Gastroesophageal sphincter (tissue), 4 donors: ENCODE results near the gene TEX12. TPM values are rescaled to one million over a fixed set of nuclear protein-coding genes. Genes with fewer than 3 reads are reported as not detected.

Experiments
- ATAC-seq: fragments of 150-250 bp; one replicate; pipeline ENCODE4 v1.9.1; 2016; ENCODE audit warnings: mild to moderate bottlenecking, moderate library complexity
- H3K27ac ChIP-seq, 4 donors: fragments of 200-600 bp; sonication (generic) in 3 of 4; 1 replicate in 3 of 4; 2 replicates in 1 of 4; pipeline ENCODE4 v1.5.1; 2016 to 2019
- H3K27me3 ChIP-seq: fragments of 200-600 bp; sonication (generic); one replicate; pipeline ENCODE4 v1.5.1; 2019
- H3K36me3 ChIP-seq, 2 donors: fragments of 200-600 bp; sonication (generic); one replicate each; pipeline ENCODE4 v1.5.1; 2019; ENCODE audit warnings: control low read depth in 1 of 2
- H3K4me1 ChIP-seq, 3 donors: fragments of 200-600 bp; sonication (generic); 1 replicate in 2 of 3; 2 replicates in 1 of 3; pipeline ENCODE4 v1.5.1; 2016 to 2019; ENCODE audit warnings: control low read depth in 2 of 3
- H3K4me3 ChIP-seq, 2 donors: fragments of 200-600 bp; sonication (generic); one replicate each; pipeline ENCODE4 v1.5.1; 2019; ENCODE audit warnings: mild to moderate bottlenecking in 1 of 2, moderate library complexity in 1 of 2
- H3K9me3 ChIP-seq, 3 donors: fragments of 200-600 bp; sonication (generic); one replicate each; pipeline ENCODE4 v1.5.1; 2017 to 2019; ENCODE audit warnings: control low read depth in 2 of 3
- CTCF ChIP-seq, 4 experiments: fragments of 200-600 bp in 2 of 4; fragments of 450-650 bp in 2 of 4; sonication (generic) in 1 of 4; IDR thresholded peaks; one replicate each; pipeline ENCODE4 v1.5.1; 2017 to 2019; ENCODE audit warnings: antibody characterized with exemption in 4 of 4, mild to moderate bottlenecking in 2 of 4, moderate library complexity in 2 of 4
- EP300 ChIP-seq: sonication (generic); formaldehyde crosslinking; IDR thresholded peaks from one replicate; pipeline ENCODE4 v1.6.1; 2017; ENCODE audit warnings: antibody characterized with exemption, mild to moderate bottlenecking
- POLR2A ChIP-seq, 2 donors: fragments of 450-650 bp; IDR thresholded peaks; one replicate each; pipeline ENCODE4 v1.6.1; 2017; ENCODE audit warnings: antibody characterized with exemption in 2 of 2, mild to moderate bottlenecking in 2 of 2, moderate library complexity in 1 of 2
- POLR2AphosphoS5 ChIP-seq: sonication (generic); formaldehyde crosslinking; IDR thresholded peaks from one replicate; pipeline ENCODE4 v1.6.1; 2017; ENCODE audit warnings: antibody characterized with exemption
- WGBS, 2 donors: methylation state at CpG; one replicate each; pipeline ENCODE4 v1.1.5; 2018; ENCODE audit warnings: low coverage in 1 of 2; 5-methylcytosine and 5-hydroxymethylcytosine counted together
- total RNA-seq, 4 donors: library from RNA; depleted of rRNA; stranded (reverse); fragments of >200 nt; gene quantifications; one replicate each; pipeline ENCODE4 v1.1.0, GENCODE V29; 2016

Gene TEX12
- total RNA-seq, 4 donors from 2014 or later = not detected

GRCh38 chr11:112206071-112206470 is 38.9 kb downstream of the TEX12 start:
- ATAC-seq = no peak
- Histone ChIP-seq H3K27ac (no peak overlapping the region), H3K9me3 (no peaks in the 10 kb centered on the region), H3K36me3 (peaks cover 0 to 29% of the 10 kb centered on the region in 2 donors), H3K27me3 (no peaks in the 10 kb centered on the region), H3K4me1 (no peaks in the 10 kb centered on the region), H3K4me3 (no peak overlapping the region)
- WGBS, 2 donors = 93% methylated on average over 3 of the region's 23 CpGs; no CpG with 5 or more reads in 1 of the 2 donors
- no peak for TF ChIP-seq POLR2AphosphoS5
- TF ChIP-seq EP300 = no peak

- WGBS, 2 donors = 85% methylated on average over 1 of the region's 1 CpG
- Histone ChIP-seq H3K36me3 (peaks cover 0 to 4% of the 10 kb centered on the region in 2 donors), H3K27ac (no peak overlapping the region), H3K27me3 (no peaks in the 10 kb centered on the region), H3K4me1 (no peaks in the 10 kb centered on the region), H3K4me3 (no peak overlapping the region), H3K9me3 (no peaks in the 10 kb centered on the region)
- ATAC-seq = no peak
- TF ChIP-seq POLR2AphosphoS5 = no peak
- TF ChIP-seq EP300 = no peak
- TF ChIP-seq CTCF (IDR thresholded peaks at IDR 0.05) = no peak
- TF ChIP-seq POLR2A (IDR thresholded peaks at IDR 0.05) = no peak
Observed at GRCh38 chr11:112210890-112211289, 43.7 kb downstream of the TEX12 start.

GRCh38 chr11:112211536-112211935 is 44.4 kb downstream of the TEX12 start:
- TF ChIP-seq CTCF (IDR thresholded peaks at IDR 0.05) (no peak), POLR2AphosphoS5 (no peak), EP300 (no peak), POLR2A (IDR thresholded peaks at IDR 0.05) (no peak)
- ATAC-seq = no peak
- Histone ChIP-seq H3K4me1 (no peaks in the 10 kb centered on the region), H3K27me3 (no peaks in the 10 kb centered on the region), H3K9me3 (no peaks in the 10 kb centered on the region), H3K36me3 (no peaks in the 10 kb centered on the region), H3K27ac (no peak overlapping the region), H3K4me3 (no peak overlapping the region)
- WGBS, 2 donors = 48% methylated on average over 2 of the region's 2 CpGs

- no peak for ATAC-seq
- 71 to 92% methylated on average over 3 of the region's 3 CpGs for WGBS, 2 donors
- no peak overlapping the region for H3K27ac ChIP-seq
Observed at GRCh38 chr11:112212290-112212689, 45.1 kb downstream of the TEX12 start.

GRCh38 chr11:112212710-112213109 is 45.5 kb downstream of the TEX12 start:
- Histone ChIP-seq H3K27ac (no peak overlapping the region), H3K4me3 (no peak overlapping the region), H3K9me3 (no peaks in the 10 kb centered on the region), H3K27me3 (no peaks in the 10 kb centered on the region), H3K4me1 (no peaks in the 10 kb centered on the region), H3K36me3 (peaks cover 0 to 2% of the 10 kb centered on the region in 2 donors)
- ATAC-seq = no peak
- TF ChIP-seq POLR2AphosphoS5 (no peak), EP300 (no peak), POLR2A (IDR thresholded peaks at IDR 0.05) (no peak), CTCF (IDR thresholded peaks at IDR 0.05) (no peak)

More at GRCh38 chr11:112212290-112212689, 45.1 kb downstream of the TEX12 start:
- Histone ChIP-seq H3K36me3 (no peaks in the 10 kb centered on the region), H3K27me3 (no peaks in the 10 kb centered on the region), H3K4me3 (no peak overlapping the region), H3K9me3 (no peaks in the 10 kb centered on the region), H3K4me1 (no peaks in the 10 kb centered on the region)
- TF ChIP-seq CTCF (IDR thresholded peaks at IDR 0.05) (no peak), POLR2AphosphoS5 (no peak), POLR2A (IDR thresholded peaks at IDR 0.05) (no peak), EP300 (no peak)
